22Rv1 (cell line): ENCODE results near the gene CARMIL1.

Experiments
- H3K27ac ChIP-seq: fragments of 450-650 bp; 2 replicates; pipeline ENCODE4 v1.5.1; 2017
- ZFX ChIP-seq: fragments of 450-650 bp; IDR thresholded peaks from 2 replicates; pipeline ENCODE4 v1.6.1; 2017; ENCODE audit warnings: antibody characterized with exemption, borderline replicate concordance
- TF ChIP-seq, protein P1 (sequence below): fragments of 450-650 bp; IDR thresholded peaks from 2 replicates; pipeline ENCODE4 v1.5.1; 2017; ENCODE audit warnings: mild to moderate bottlenecking

CARMIL1 gene

DNA sequence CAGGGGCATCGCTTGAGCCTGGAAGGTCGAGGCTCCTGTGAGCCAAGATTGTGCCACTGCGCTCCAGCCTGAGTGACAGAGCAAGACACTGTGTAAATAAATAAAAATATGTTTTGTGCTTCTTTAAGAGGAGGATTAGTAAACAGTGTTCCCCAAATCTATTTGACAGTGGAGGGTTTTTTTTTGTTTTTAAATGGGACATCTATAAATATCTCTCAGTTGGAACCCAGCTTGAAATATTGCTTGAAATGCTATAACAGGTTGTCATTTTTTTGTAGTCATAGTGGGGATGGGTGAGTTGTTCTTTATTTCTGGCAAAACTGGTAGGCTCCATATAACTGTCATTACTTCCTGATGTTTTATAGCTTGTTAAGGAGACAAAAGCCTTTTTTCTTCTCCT, 54.3 kb downstream of the CARMIL1 start:
- TF ChIP-seq, protein P1, sequence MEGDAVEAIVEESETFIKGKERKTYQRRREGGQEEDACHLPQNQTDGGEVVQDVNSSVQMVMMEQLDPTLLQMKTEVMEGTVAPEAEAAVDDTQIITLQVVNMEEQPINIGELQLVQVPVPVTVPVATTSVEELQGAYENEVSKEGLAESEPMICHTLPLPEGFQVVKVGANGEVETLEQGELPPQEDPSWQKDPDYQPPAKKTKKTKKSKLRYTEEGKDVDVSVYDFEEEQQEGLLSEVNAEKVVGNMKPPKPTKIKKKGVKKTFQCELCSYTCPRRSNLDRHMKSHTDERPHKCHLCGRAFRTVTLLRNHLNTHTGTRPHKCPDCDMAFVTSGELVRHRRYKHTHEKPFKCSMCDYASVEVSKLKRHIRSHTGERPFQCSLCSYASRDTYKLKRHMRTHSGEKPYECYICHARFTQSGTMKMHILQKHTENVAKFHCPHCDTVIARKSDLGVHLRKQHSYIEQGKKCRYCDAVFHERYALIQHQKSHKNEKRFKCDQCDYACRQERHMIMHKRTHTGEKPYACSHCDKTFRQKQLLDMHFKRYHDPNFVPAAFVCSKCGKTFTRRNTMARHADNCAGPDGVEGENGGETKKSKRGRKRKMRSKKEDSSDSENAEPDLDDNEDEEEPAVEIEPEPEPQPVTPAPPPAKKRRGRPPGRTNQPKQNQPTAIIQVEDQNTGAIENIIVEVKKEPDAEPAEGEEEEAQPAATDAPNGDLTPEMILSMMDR: no peak
- no peak for TF ChIP-seq ZFX

DNA sequence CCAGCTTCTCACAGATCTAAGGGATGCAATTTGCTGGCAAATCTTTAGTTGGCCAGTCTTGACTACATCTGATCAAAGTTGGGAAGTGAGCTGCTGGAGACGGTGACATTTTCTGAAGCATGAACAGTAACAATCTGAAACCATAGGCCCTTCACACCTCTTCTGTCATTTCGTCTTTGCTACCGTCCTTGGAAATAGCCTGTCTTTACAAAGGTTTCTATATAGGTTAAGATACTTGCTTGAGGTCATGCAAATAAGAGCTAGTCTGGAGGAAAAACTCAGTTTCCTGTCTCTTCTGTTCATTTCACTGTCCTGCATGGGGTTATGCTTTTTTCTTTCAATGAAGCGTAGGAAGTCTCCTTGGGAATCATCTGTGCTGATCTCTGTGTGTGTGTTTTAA, 55.6 kb downstream of the CARMIL1 start:
- TF ChIP-seq ZFX: no peak
- TF ChIP-seq, protein P1: no peak
- H3K27ac ChIP-seq: no peak overlapping the region

More for the DNA sequence above, 54.3 kb downstream of the CARMIL1 start:
- no peak overlapping the region for H3K27ac ChIP-seq

DNA sequence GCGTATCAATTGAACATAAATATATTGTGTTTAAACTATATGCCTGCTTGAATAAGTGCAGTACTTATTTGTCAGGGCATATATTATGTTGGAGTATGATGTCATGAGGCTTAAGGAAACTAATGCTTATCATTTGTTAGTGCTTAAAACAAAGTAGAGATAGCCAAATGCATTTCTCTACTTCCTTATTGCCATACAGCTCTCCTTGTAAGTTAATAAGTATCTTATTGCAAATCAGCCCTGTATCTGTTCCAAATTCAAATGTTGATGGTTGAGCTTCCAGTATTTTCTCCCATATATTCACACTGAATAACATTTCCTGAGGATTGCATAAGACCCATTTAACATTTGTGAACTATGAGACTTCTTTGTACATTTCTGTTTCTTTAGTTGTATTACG, 57.8 kb downstream of the CARMIL1 start:
- TF ChIP-seq ZFX: no peak
- H3K27ac ChIP-seq: no peak overlapping the region

DNA sequence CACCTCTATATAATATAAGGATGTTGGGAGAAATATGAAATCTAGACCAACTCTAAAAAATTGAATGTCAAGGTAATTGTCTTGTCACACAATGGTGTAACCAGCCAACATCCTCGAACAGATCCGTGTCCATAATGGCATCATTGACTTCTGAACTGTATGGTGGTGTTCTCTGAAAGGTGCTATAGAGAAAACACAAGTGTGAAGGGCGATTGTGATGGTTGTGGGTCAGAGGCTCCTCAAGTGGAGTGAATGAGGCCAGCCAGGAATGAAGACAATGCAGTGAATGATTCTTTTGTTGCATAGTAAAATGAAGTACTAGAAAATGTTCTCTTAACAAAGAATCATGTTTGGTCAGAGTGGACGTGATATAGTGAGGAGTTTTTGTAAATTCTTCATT, 58.3 kb downstream of the CARMIL1 start:
- TF ChIP-seq, protein P1: no peak
- TF ChIP-seq ZFX: no peak

DNA sequence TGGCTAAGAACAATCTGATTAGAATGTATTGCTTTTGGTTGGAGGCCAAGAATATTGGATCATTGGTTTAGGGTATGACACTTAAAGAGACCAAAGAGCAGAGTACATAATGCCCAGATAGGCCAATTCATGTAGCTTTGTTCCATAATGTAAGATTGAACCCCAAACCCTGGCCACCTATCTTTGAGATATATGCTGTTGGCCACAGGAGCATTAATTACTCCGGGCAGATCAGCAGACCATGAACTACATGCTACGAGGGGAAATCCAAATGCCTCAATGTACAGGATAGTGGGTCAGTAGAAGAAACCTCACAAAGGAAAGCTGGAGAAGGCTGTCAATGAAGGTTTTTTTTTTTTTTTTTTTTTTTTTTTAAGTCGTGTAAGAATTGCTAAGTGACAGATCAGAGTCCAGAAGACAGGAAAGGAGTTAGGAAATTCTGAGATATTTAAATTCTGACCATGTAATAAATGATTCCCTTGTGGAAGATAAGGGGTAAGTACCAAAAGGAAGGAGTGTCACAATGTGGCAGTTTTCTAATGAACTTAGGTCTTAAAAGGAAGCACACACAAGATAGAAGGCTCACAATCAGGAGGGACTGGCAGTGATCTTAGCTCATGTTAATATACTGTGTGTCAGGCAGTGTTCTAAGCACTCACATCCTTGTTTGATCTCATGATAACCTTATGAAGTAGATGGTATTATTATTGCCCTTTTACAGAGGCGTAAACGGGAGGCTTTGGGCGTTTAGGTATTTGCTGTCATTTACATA, 61.4 kb downstream of the CARMIL1 start:
- TF ChIP-seq ZFX: no peak
- TF ChIP-seq, protein P1: no peak
- no peak overlapping the region for H3K27ac ChIP-seq

More for the DNA sequence above, 58.3 kb downstream of the CARMIL1 start:
- no peak overlapping the region for H3K27ac ChIP-seq

DNA sequence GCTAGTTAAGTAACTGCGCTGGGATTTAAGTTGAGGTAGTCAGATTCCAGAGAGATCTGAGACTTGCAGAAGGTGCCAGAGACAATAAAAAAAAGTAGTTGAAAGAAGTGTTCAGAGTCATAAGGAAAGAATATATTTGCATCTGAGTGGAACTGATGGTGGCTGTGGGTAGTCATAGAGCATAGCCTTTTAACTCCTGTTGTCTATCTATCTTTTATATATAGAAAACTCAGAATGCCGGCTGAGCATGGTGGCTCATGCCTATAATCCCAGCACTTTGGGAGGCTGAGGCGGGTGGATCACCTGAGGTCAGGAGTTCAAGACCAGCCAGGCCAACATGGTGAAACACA, 62.0 kb downstream of the CARMIL1 start:
- TF ChIP-seq, protein P1: no peak
- TF ChIP-seq ZFX: no peak
- H3K27ac ChIP-seq: no peak overlapping the region

DNA sequence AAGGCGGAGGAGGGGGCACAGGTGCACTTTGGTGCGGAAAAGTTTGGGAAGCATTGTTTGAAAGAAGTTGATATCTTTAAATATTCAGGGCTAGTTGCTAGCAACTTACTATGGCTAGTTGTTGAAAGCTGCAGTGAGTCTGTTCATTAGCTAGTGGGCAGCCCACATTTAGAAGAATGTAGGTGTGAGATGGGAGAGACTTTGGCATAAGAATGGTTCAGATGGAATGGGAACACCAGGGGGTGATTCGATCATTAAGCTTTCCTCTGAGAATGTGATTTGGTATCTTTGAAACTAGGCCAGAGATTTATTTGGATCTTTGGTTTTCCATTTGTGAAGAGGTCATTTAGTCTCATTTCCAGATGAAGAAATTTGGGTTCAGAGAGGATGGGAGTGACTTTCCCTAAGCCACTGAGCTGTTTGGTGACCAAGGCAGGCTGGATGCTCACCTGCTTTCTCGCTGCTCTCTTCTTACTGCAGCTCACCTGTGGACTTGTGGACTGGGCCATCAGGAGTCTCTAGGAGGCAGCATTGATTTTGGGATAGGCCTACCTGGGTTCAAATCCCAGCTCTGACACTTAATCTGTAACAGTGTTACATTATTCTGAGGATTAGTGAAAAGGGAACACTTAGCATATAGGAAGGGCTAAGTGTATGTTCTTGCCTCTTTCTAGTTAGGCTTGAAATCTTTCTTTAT, 62.9 kb downstream of the CARMIL1 start:
- no peak overlapping the region for H3K27ac ChIP-seq
- TF ChIP-seq ZFX: no peak
- TF ChIP-seq, protein P1: no peak
